ENCODE measurements around the gene ACOT6. TPM values are rescaled to one million over a fixed set of nuclear protein-coding genes. Genes with fewer than 3 reads are reported as not detected.

The ACOT6 gene
- total RNA-seq, 6 donors from 2014 or later, result not detected

DNA sequence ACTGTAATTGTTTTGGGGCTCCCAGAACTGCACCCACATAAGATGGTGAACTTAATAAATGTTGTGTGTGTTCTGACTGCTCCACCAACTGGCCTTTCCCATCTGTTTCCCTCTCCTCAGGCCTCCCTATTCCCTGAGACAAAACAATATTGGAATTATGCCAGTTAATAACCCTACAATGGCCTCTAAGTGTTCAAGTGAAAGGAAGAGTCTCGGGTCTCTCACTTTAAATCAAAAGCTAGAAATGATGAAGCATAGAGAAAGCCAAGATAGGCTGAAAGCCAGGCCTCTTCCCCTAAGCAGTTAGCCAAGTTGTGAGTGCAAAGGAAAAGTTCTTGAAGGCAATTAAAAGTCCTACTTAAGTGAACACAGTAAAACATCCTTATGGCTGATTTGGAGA is 13.4 kb downstream of the ACOT6 start:
- no peaks in the 10 kb centered on the region for H3K9me3 ChIP-seq
- no peak for TF ChIP-seq EP300 (IDR thresholded peaks at IDR 0.05)
- TF ChIP-seq POLR2A (IDR thresholded peaks at IDR 0.05), result no peak
- TF ChIP-seq, protein P1, sequence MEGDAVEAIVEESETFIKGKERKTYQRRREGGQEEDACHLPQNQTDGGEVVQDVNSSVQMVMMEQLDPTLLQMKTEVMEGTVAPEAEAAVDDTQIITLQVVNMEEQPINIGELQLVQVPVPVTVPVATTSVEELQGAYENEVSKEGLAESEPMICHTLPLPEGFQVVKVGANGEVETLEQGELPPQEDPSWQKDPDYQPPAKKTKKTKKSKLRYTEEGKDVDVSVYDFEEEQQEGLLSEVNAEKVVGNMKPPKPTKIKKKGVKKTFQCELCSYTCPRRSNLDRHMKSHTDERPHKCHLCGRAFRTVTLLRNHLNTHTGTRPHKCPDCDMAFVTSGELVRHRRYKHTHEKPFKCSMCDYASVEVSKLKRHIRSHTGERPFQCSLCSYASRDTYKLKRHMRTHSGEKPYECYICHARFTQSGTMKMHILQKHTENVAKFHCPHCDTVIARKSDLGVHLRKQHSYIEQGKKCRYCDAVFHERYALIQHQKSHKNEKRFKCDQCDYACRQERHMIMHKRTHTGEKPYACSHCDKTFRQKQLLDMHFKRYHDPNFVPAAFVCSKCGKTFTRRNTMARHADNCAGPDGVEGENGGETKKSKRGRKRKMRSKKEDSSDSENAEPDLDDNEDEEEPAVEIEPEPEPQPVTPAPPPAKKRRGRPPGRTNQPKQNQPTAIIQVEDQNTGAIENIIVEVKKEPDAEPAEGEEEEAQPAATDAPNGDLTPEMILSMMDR (IDR thresholded peaks at IDR 0.05), result no peak
- no peak for TF ChIP-seq POLR2AphosphoS5 (IDR thresholded peaks at IDR 0.05)
- no peaks in the 10 kb centered on the region for H3K36me3 ChIP-seq
- ATAC-seq (ENCODE audit: low FRiP score in 2 of 2), result no peak
- DNase-seq, result no peak
- no peaks in the 10 kb centered on the region for H3K27me3 ChIP-seq
- H3K27ac ChIP-seq, result no peak overlapping the region
- 27 to 38% methylated on average over 1 of the region's 1 CpG for WGBS, 2 donors
- no peaks in the 10 kb centered on the region for H3K4me1 ChIP-seq
- H3K4me3 ChIP-seq, result no peak overlapping the region

DNA sequence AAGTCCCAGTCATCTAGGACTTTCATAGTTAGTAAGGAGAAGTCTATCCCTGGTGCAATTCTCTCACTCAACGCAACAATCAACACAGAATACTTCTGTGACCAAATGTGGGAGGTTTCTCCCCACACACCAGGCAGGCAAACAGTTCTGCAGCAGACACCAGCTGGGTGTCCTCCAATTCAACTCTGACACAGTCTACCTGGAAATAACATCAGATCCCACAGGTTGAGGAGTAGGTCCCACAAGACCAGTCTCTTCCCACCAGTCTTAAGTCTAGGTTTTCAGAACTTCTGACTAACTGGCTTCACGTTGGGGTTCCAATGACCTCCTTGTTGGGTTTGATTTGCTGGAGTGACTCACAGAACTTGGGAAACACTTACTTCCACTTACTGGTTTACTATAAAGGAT is 14.8 kb downstream of the ACOT6 start:
- H3K27me3 ChIP-seq, result no peaks in the 10 kb centered on the region
- H3K4me3 ChIP-seq, result no peak overlapping the region
- TF ChIP-seq EP300 (IDR thresholded peaks at IDR 0.05) (no peak), POLR2AphosphoS5 (IDR thresholded peaks at IDR 0.05) (no peak), POLR2A (IDR thresholded peaks at IDR 0.05) (no peak)
- TF ChIP-seq, protein P1 (IDR thresholded peaks at IDR 0.05), result no peak
- 72 to 75% methylated on average over 2 of the region's 2 CpGs for whole genome bisulfite sequencing, 2 donors
- DNase-seq, result no peak
- H3K9me3 ChIP-seq, result no peaks in the 10 kb centered on the region
- H3K4me1 ChIP-seq, result no peaks in the 10 kb centered on the region
- ATAC-seq (ENCODE audit: low FRiP score in 2 of 2), result no peak
- no peak overlapping the region for H3K27ac ChIP-seq
- H3K36me3 ChIP-seq, result no peaks in the 10 kb centered on the region

DNA sequence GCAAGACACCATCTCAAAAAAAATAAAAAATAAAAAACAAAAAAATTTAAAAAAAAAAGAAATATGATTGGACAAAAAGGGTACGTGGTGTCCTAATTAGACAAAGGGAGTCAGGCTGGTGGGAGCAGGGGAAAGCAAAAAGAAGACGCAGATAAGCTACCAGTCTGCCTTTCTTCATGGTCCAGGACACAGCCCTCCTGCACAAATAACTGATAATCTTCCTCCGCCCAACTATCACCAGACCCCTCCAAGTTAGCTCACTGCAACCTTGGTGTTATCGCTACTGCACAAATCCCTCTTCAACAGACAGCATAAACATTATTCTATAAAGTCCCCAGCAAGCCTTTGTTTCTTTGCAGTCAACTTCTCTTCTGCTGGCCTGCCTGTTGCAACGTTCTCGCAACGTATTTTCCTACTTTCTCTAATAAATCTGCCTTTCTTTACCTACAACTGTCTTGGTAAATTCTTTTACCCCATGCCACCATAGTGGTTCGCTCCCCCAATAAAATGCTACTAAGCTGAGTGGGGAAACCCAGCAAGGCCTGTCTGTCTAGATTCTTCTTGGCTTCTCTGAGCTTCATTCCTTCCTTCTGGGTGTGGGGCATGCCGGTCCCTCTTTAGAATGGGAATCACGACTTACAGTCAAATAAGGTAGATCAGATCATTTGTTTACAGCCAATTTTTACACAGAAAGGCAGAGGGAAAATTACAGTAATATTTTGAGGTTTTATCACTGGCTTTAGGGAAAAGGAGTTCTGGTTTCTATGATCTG is 17.9 kb downstream of the ACOT6 start:
- no peak overlapping the region for H3K4me3 ChIP-seq
- 85 to 92% methylated on average over 10 of the region's 10 CpGs for WGBS, 2 donors
- no peak overlapping the region for H3K27ac ChIP-seq
- DNase-seq (no peak), ATAC-seq (ENCODE audit: low FRiP score in 2 of 2) (no peak)
- no peaks in the 10 kb centered on the region for H3K9me3 ChIP-seq
- H3K27me3 ChIP-seq, result no peaks in the 10 kb centered on the region
- H3K36me3 ChIP-seq, result no peaks in the 10 kb centered on the region
- TF ChIP-seq EP300 (IDR thresholded peaks at IDR 0.05), result no peak
- TF ChIP-seq POLR2AphosphoS5 (IDR thresholded peaks at IDR 0.05), result no peak
- TF ChIP-seq, protein P1 (IDR thresholded peaks at IDR 0.05), result no peak
- TF ChIP-seq POLR2A (IDR thresholded peaks at IDR 0.05), result no peak
- H3K4me1 ChIP-seq, result peaks cover 0 to 18% (median 12%) of the 10 kb centered on the region in 4 donors

DNA sequence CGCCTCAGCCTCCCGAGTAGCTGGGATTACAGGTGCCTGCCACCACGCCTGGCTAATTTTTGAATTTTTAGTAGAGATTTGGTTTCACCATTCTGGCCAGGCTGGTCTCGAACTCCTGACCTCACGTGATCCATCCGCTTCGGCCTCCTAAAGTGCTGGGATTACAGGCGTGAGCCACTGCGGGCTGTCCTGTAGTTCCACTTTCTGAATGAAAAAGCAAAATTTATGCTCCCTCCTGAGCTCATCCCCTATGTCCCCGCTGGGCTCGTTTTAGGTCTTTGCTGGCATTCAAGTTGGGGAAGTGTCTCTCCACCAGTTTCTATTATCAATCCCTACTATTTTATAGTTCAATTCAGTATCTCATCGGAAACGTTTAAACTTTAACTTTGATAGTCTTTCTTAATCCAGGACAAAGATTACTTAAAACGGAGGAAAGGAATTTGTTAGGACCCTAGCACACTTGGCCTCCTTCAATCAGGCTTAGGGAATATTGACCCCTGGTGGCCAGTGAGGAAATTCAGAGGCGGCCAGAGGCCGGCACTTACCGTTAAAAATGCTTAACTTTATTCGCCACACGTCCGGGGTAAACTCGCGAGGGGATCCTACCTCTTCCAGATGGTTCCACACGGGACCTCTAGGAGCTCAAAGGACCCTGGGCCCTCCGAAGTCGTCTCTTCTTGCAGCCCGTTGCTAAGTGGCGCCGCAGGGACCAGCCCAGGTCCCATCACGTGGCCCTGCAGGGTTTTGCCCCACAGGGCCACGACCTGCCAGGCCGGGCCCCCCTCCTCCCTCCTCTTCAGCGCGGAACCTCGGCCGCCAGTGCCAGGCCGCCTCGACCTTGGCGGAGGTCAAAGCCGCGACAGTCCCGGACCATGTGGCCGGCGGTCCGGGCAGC is 21.0 kb downstream of the ACOT6 start:
- 14 to 20% methylated on average over 29 to 44 of the region's 44 CpGs for WGBS, 2 donors
- peaks cover 0 to 18% (median 12%) of the 10 kb centered on the region in 4 donors for H3K4me1 ChIP-seq
- H3K27ac ChIP-seq, result peak overlapping the region in 2 of 4 donors; percentile 40 to 68
- H3K27me3 ChIP-seq, result no peaks in the 10 kb centered on the region
- H3K4me3 ChIP-seq, result peak overlapping the region; percentile 21 to 76 (median 58)
- DNase-seq, result peak; percentile 62 to 89
- no peaks in the 10 kb centered on the region for H3K9me3 ChIP-seq
- ATAC-seq (ENCODE audit: low FRiP score in 2 of 2), result peak; percentile 84 to 95
- no peak for TF ChIP-seq POLR2AphosphoS5 (IDR thresholded peaks at IDR 0.05)
- TF ChIP-seq, protein P1 (IDR thresholded peaks at IDR 0.05), result peak; percentile 78 to 88 (median 84)
- no peaks in the 10 kb centered on the region for H3K36me3 ChIP-seq

Data from upper lobe of left lung (tissue), 6 donors.